K562 (cell line): ENCODE results near the gene VWF. TPM values are rescaled to one million over a fixed set of nuclear protein-coding genes. Genes with fewer than 3 reads are reported as not detected.

ENCODE experiments used
- ATAC-seq: fragments of 200-7000 bp; cut with Tn5 transposase; 3 replicates; pipeline ENCODE4 v1.9.1; 2020; ENCODE audit warnings: moderate library complexity
- BruUV-seq: library from RNA; stranded (reverse); fragments of 400-500 nt; replicated peaks from 2 replicates; lab custom pipeline; 2021; lab: Mats Ljungman, UMichigan
- CTCF ChIA-PET: fragments of 300-600 bp; formaldehyde crosslinking; extraction: SDS; loops from one replicate; lab custom pipeline; 2021; ENCODE audit warnings: low intra/inter-chr PET ratio; lab: Yijun Ruan, JAX
- POLR2A ChIA-PET: fragments of 300-600, 350-650 bp; sonication (Branson Sonifier 250); formaldehyde crosslinking; extraction: SDS; loops from one replicate; lab custom pipeline; 2021; ENCODE audit warnings: antibody characterized with exemption, inconsistent platforms; lab: Yijun Ruan, JAX
- DNase-seq, 4 experiments: peaks; one replicate each; pipeline versions ENCODE4 v3.0.0 to v3.0.0-alpha.2; 2011 to 2018; ENCODE audit warnings: low spot score in 3 of 4, mixed read lengths in 3 of 4; ENCODE audit errors: extremely low read depth in 1 of 4
- FAIRE-seq: peaks from 2 replicates; lab custom pipeline; 2011; peaks lifted over from hg19 to GRCh38; lab: Jason Lieb, UNC
- H2AFZ ChIP-seq: 2 replicates; pipeline ENCODE4 v1.6.0; 2011; ENCODE audit warnings: low read depth, low read length, control low read depth, inconsistent platforms
- H3K27ac ChIP-seq: fragments of 200-600 bp; 3 replicates; pipeline ENCODE4 v1.8.0; 2011; ENCODE audit warnings: low read depth, mild to moderate bottlenecking, control low read depth, inconsistent platforms, low read length, moderate library complexity, mixed read lengths; ENCODE audit errors: extremely low read depth
- H3K27me3 ChIP-seq, 2 experiments: fragments of 300-600 bp in 1 of 2; 2 replicates in 1 of 2; 3 replicates in 1 of 2; pipeline versions ENCODE4 v1.6.0 to v1.8.0; 2011; ENCODE audit warnings: inconsistent platforms in 2 of 2, low read length in 2 of 2, mild to moderate bottlenecking in 1 of 2, mixed read lengths in 1 of 2, moderate library complexity in 1 of 2; ENCODE audit not compliant: control insufficient read depth in 2 of 2, insufficient read depth in 2 of 2
- H3K36me3 ChIP-seq: fragments of 300-600 bp; 3 replicates; pipeline ENCODE4 v1.8.0; 2011; ENCODE audit warnings: mild to moderate bottlenecking, low read length, inconsistent platforms; ENCODE audit not compliant: control insufficient read depth, insufficient read depth
- H3K4me1 ChIP-seq, 2 experiments: fragments of 200-600 bp in 1 of 2; replicated peaks in 1 of 2; 2 replicates in 1 of 2; 3 replicates in 1 of 2; pipeline versions ENCODE4 v1.5.1 to v1.8.0; 2011; ENCODE audit warnings: inconsistent platforms in 2 of 2, low read length in 2 of 2, mild to moderate bottlenecking in 1 of 2, mixed read lengths in 1 of 2, moderate library complexity in 1 of 2; ENCODE audit not compliant: control insufficient read depth in 2 of 2, insufficient read depth in 2 of 2
- H3K4me2 ChIP-seq: 2 replicates; pipeline ENCODE4 v1.6.1; 2011; ENCODE audit warnings: low read length, control low read depth, inconsistent platforms, mixed read lengths; ENCODE audit not compliant: insufficient read depth
- H3K4me3 ChIP-seq: fragments of 200-600 bp; sonication (generic), shearing (Covaris generic); 2 replicates; pipeline ENCODE4 v1.5.1; 2016; ENCODE audit warnings: control low read depth, inconsistent platforms
- H3K79me2 ChIP-seq: fragments of 200-600 bp; 3 replicates; pipeline ENCODE4 v1.8.0; 2011; ENCODE audit warnings: low read length, inconsistent platforms; ENCODE audit not compliant: control insufficient read depth, insufficient read depth
- H3K9ac ChIP-seq, 2 experiments: 2 replicates each; pipeline versions ENCODE4 v1.6.0 to v1.6.1; 2011; ENCODE audit warnings: low read depth in 2 of 2, low read length in 2 of 2, control low read depth in 1 of 2, inconsistent platforms in 1 of 2, mild to moderate bottlenecking in 1 of 2, mixed read lengths in 1 of 2; ENCODE audit not compliant: insufficient read depth in 1 of 2
- H3K9me1 ChIP-seq: one replicate; pipeline ENCODE4 v1.6.0; 2011; ENCODE audit warnings: inconsistent platforms, mild to moderate bottlenecking, low read length, moderate library complexity; ENCODE audit not compliant: control insufficient read depth, insufficient read depth
- H3K9me3 ChIP-seq: replicated peaks from 2 replicates; pipeline ENCODE4 v1.5.1; 2011; ENCODE audit warnings: low read depth, low read length, inconsistent platforms; ENCODE audit not compliant: control insufficient read depth, insufficient read depth
- H4K20me1 ChIP-seq: replicated peaks from 2 replicates; pipeline ENCODE4 v1.6.1; 2011; ENCODE audit warnings: low read length, inconsistent platforms, mixed read lengths; ENCODE audit not compliant: control insufficient read depth, insufficient read depth
- ATF1 ChIP-seq, 2 experiments: fragments of 450-650 bp in 1 of 2; IDR thresholded peaks; 2 replicates each; pipeline ENCODE4 v1.6.1; 2016; ENCODE audit warnings: missing compliant biosample characterization in 1 of 2, missing genetic modification characterization in 1 of 2
- BHLHE40 ChIP-seq: IDR thresholded peaks from 2 replicates; pipeline ENCODE4 v1.6.1; 2011; ENCODE audit warnings: low read length, improper control_type of control experiment
- CBX2 ChIP-seq: fragments of 200-600 bp; sonication (generic); IDR thresholded peaks from one replicate; pipeline ENCODE4 v1.6.1; 2012; ENCODE audit warnings: mild to moderate bottlenecking, low read length, inconsistent platforms; ENCODE audit not compliant: insufficient read depth, poor library complexity, severe bottlenecking
- DMBX1 ChIP-seq: fragments of 250-450 bp; sonication (Bioruptor Pico); IDR thresholded peaks from 2 replicates; pipeline ENCODE4 v1.8.0; 2022; ENCODE audit warnings: inconsistent platforms, mild to moderate bottlenecking, moderate library complexity, borderline replicate concordance
- EP300 ChIP-seq: IDR thresholded peaks from 2 replicates; pipeline ENCODE4 v1.6.1; 2012; ENCODE audit warnings: low read length, improper control_type of control experiment
- JUND ChIP-seq, 2 experiments: IDR thresholded peaks; 2 replicates in 1 of 2; 3 replicates in 1 of 2; pipeline ENCODE4 v1.6.1; 2011; ENCODE audit warnings: borderline replicate concordance in 2 of 2, low read depth in 2 of 2, low read length in 2 of 2, improper control_type of control experiment in 1 of 2, missing biosample characterization in 1 of 2, missing genetic modification characterization in 1 of 2, missing genetic modification reagents in 1 of 2
- KDM1A ChIP-seq, 2 experiments: fragments of 450-650 bp; IDR thresholded peaks; 2 replicates each; pipeline ENCODE4 v1.6.1; 2016; ENCODE audit warnings: mild to moderate bottlenecking in 2 of 2
- PML ChIP-seq: IDR thresholded peaks from 2 replicates; pipeline ENCODE4 v1.6.1; 2012; ENCODE audit warnings: low read length, inconsistent platforms
- RAD51 ChIP-seq: fragments of 450-650 bp; IDR thresholded peaks from 2 replicates; pipeline ENCODE4 v1.7.1; 2016; ENCODE audit warnings: low read depth, mild to moderate bottlenecking, borderline replicate concordance
- SIX5 ChIP-seq, 2 experiments: IDR thresholded peaks; 2 replicates each; pipeline ENCODE4 v1.6.1; 2011; ENCODE audit warnings: low read length in 2 of 2, borderline replicate concordance in 1 of 2, low read depth in 1 of 2, mild to moderate bottlenecking in 1 of 2, moderate library complexity in 1 of 2; ENCODE audit not compliant: insufficient read depth in 1 of 2
- TAL1 ChIP-seq: fragments of 450-650 bp; IDR thresholded peaks from 2 replicates; pipeline ENCODE4 v1.6.1; 2016; ENCODE audit warnings: mild to moderate bottlenecking
- ZNF134 ChIP-seq: fragments of 250-450 bp; sonication (Bioruptor Pico); conservative IDR thresholded peaks from 2 replicates; pipeline ENCODE4 v1.4.0; 2020
- ZNF644 ChIP-seq: fragments of 200-800 bp; sonication (Bioruptor generic); IDR thresholded peaks from 2 replicates; pipeline ENCODE4 v1.6.1; 2016; ENCODE audit warnings: low read depth, missing genetic modification characterization, missing compliant biosample characterization
- ZNF785 ChIP-seq: fragments of 250-450 bp; sonication (Bioruptor Pico); IDR thresholded peaks from 2 replicates; pipeline ENCODE4 v1.4.0; 2020; ENCODE audit warnings: mild to moderate bottlenecking
- ZSCAN32 ChIP-seq: fragments of 450-650 bp; formaldehyde crosslinking; IDR thresholded peaks from 2 replicates; pipeline ENCODE4 v1.4.0; 2020; ENCODE audit warnings: mild to moderate bottlenecking, moderate library complexity
- WGBS: fragments of 100-300 bp; shearing (Covaris generic); methylation state at CpG from one replicate; pipeline ENCODE4 v1.1.6; 2016; ENCODE audit warnings: low coverage, mixed read lengths; ENCODE audit not compliant: insufficient coverage; ENCODE audit errors: missing lambda C conversion rate; 5-methylcytosine and 5-hydroxymethylcytosine counted together
- in situ Hi-C: fragments of 300-500 bp; cut with MboI; formaldehyde crosslinking; loops from 4 replicates; pipeline ENCODE4 v1.15.0; 2018; ENCODE audit warnings: inconsistent platforms, mixed read lengths
- intact Hi-C: fragments of 100-400 bp; cut with micrococcal nuclease; formaldehyde crosslinking; loops from 2 replicates; pipeline ENCODE4 v1.14.2; 2022
- polyA plus RNA-seq, 8 experiments: library from polyadenylated mRNA; depleted of rRNA in 4 of 8; stranded (reverse) in 5 of 8; unstranded in 3 of 8; fragments of >200 nt; fragmentation: Nextera tagmentation in 2 of 8; fragmentation: Illumina TruSeq in 1 of 8; extraction: Ambion mirVana in 2 of 8; extraction: Trizol in 1 of 8; gene quantifications; 2 replicates each; pipeline versions ENCODE4 v1.2.1 to v1.2.3, GENCODE V29; 2011 to 2014; ENCODE audit warnings: inconsistent platforms in 1 of 8, missing spikeins in 1 of 8
- total RNA-seq, 7 experiments: library from RNA; depleted of rRNA in 6 of 7; stranded (reverse); fragments of >200 nt in 6 of 7; fragmentation: Illumina TruSeq in 2 of 7; extraction: Trizol in 2 of 7; gene quantifications; 2 replicates each; pipeline versions ENCODE4 v1.2.1 to v1.2.3, GENCODE V29; 2011 to 2021; ENCODE audit warnings: low replicate concordance in 1 of 7
- TF ChIP-seq, protein P1 (sequence below): fragments of 450-650 bp; IDR thresholded peaks from 2 replicates; pipeline ENCODE4 v1.6.1; 2017; ENCODE audit warnings: mild to moderate bottlenecking, moderate library complexity
- TF ChIP-seq, protein P2 (sequence below): sonication (generic); formaldehyde crosslinking; IDR thresholded peaks from 2 replicates; pipeline ENCODE4 v1.8.1; 2023; ENCODE audit warnings: mild to moderate bottlenecking, missing genetic modification reagents

Gene VWF
- total and polyA plus RNA-seq, 9 of the 15 experiments (the other 6 are each of a cell fraction or from before 2014, with no cell fraction given) = 0.53 TPM; not detected in 8

DNA sequence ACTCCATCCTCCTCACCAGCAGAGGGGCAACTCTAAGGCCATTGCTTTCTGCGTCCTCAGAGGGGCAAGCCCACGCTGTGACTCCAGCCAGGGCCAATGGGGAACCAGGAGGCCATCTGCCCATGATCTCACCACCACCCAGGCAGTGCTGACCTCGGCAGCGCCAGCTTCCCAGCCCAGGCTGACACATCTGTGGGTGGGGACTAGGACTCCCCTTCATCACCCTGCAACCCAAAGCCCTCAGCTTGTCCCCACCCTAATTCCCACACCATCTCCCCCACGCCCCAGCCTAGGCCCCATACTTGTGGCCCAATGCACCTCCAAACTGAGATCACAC, 58.6 kb downstream of the VWF start (continued):
- TF ChIP-seq CBX2 (no peak), ZNF785 (CRISPR knock-in tag) (no peak), RAD51 (no peak)

- Histone ChIP-seq H3K4me3 (no peak overlapping the region), H3K4me2 (no peak overlapping the region), H3K9me3 (no peaks in the 10 kb centered on the region), H3K9ac (no peak overlapping the region), H3K79me2 (no peaks in the 10 kb centered on the region), H2AFZ (no peak overlapping the region), H4K20me1 (no peaks in the 10 kb centered on the region), H3K27ac (no peak overlapping the region), H3K4me1 (no peaks in the 10 kb centered on the region; a peak in 1 of 5 replicates), H3K27me3 (peaks cover 0 to 22% of the 10 kb centered on the region in 2 experiments; a peak in 2 of 5 replicates), H3K9me1 (no peaks in the 10 kb centered on the region), H3K36me3 (no peaks in the 10 kb centered on the region)
- TF ChIP-seq BHLHE40 (no peak), ATF1 (CRISPR knock-in tag; IDR thresholded peaks at IDR 0.05) (no peak), ATF1 (tag; IDR thresholded peaks at IDR 0.05) (no peak), JUND (IDR thresholded peaks at IDR 0.05; ENCODE audit: borderline replicate concordance, low read depth, low read length) (no peak), JUND (tag; IDR thresholded peaks at IDR 0.05; ENCODE audit: borderline replicate concordance, low read depth, low read length) (no peak), EP300 (no peak), DMBX1 (no peak), KDM1A (IDR thresholded peaks at IDR 0.05) (no peak), ZNF134 (CRISPR knock-in tag) (no peak), PML (no peak), ZSCAN32 (no peak), SIX5 (IDR thresholded peaks at IDR 0.05; ENCODE audit: borderline replicate concordance in 1 of 2, insufficient read depth in 1 of 2, low read depth in 1 of 2, low read length in 2 of 2) (no peak), TAL1 (no peak), ZNF644 (tag) (no peak)
- TF ChIP-seq, protein P1, sequence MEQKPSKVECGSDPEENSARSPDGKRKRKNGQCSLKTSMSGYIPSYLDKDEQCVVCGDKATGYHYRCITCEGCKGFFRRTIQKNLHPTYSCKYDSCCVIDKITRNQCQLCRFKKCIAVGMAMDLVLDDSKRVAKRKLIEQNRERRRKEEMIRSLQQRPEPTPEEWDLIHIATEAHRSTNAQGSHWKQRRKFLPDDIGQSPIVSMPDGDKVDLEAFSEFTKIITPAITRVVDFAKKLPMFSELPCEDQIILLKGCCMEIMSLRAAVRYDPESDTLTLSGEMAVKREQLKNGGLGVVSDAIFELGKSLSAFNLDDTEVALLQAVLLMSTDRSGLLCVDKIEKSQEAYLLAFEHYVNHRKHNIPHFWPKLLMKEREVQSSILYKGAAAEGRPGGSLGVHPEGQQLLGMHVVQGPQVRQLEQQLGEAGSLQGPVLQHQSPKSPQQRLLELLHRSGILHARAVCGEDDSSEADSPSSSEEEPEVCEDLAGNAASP = no peak
- TF ChIP-seq, protein P2, sequence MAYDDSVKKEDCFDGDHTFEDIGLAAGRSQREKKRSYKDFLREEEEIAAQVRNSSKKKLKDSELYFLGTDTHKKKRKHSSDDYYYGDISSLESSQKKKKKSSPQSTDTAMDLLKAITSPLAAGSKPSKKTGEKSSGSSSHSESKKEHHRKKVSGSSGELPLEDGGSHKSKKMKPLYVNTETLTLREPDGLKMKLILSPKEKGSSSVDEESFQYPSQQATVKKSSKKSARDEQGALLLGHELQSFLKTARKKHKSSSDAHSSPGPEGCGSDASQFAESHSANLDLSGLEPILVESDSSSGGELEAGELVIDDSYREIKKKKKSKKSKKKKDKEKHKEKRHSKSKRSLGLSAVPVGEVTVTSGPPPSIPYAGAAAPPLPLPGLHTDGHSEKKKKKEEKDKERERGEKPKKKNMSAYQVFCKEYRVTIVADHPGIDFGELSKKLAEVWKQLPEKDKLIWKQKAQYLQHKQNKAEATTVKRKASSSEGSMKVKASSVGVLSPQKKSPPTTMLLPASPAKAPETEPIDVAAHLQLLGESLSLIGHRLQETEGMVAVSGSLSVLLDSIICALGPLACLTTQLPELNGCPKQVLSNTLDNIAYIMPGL = no peak
- FAIRE-seq (no peak), ATAC-seq (no peak), DNase-seq (no peak)
- intact Hi-C loops (no loop called here), in situ Hi-C loops (loop anchor here (5.0 to 25.0 kb wide), 3 partner anchors 130 to 397 kb away; partner anchors contain the start of genes TAPBPL and VAMP1)
- ChIA-PET CTCF (no interaction called here), POLR2A (no interaction called here)
- BruUV-seq = no TSS peak
- 0% methylated on average over 5 of the region's 8 CpGs for WGBS
Observed at GRCh38 chr12:6065131-6065862, 59.2 kb downstream of the VWF start.
